ENCODE measurements around the gene PEX6.
"Not testable (repeated sequence)": the region's sequence is repeated elsewhere in the genome, so short reads cannot be mapped to it uniquely, and the experiment has no call there.

PEX6 gene

GRCh38 chr6:42959917-42960242, 19.1 kb downstream of the PEX6 start:
- no peaks in the 10 kb centered on the region for H3K79me1 ChIP-seq (replicated peaks; ENCODE audit: low read length, poor library complexity, severe bottlenecking)
- no peak overlapping the region for H3K18ac ChIP-seq (ENCODE audit: low read depth in 1 of 2, low read length in 2 of 2)
- H3K14ac ChIP-seq (ENCODE audit: low read length in 2 of 2): no peak overlapping the region
- no peak overlapping the region for H3K23ac ChIP-seq (ENCODE audit: low read length in 2 of 2)
- no peak overlapping the region for H2BK5ac ChIP-seq (ENCODE audit: low read depth, low read length, poor library complexity, severe bottlenecking)
- H3K4me2 ChIP-seq (ENCODE audit: low read length, poor library complexity, severe bottlenecking): peak overlapping the region; percentile 60
- no peak overlapping the region for H2BK12ac ChIP-seq (ENCODE audit: low read length in 2 of 2)
- H3K9me3 ChIP-seq (ENCODE audit: control insufficient read depth, low read length): no peaks in the 10 kb centered on the region
- no peaks in the 10 kb centered on the region for H3K27me3 ChIP-seq (ENCODE audit: control insufficient read depth in 1 of 2, insufficient read depth in 1 of 2, low read length in 2 of 2)
- no peak overlapping the region for H3K4ac ChIP-seq (ENCODE audit: low read depth in 1 of 2, low read length in 2 of 2)
- H2BK120ac ChIP-seq (ENCODE audit: low read depth, low read length): no peak overlapping the region
- no peak overlapping the region for H2AK5ac ChIP-seq (ENCODE audit: low read length, severe bottlenecking)
- H4K8ac ChIP-seq (ENCODE audit: low read length): no peak overlapping the region
- H4K91ac ChIP-seq (ENCODE audit: low read length): no peak overlapping the region
- peak overlapping the region; percentile 51 for H3K9ac ChIP-seq (ENCODE audit: low read length)
- H3K4me3 ChIP-seq (ENCODE audit: insufficient read depth in 1 of 2, low read depth in 1 of 2, low read length in 2 of 2): peak overlapping the region in 1 of 2 experiments; percentile 80
- no peak overlapping the region for H2BK15ac ChIP-seq (ENCODE audit: low read depth, poor library complexity, severe bottlenecking)
- H3K36me3 ChIP-seq (ENCODE audit: control insufficient read depth in 1 of 2, insufficient read depth in 2 of 2, low read depth in 1 of 2, low read length in 2 of 2): peaks cover 26% of the 10 kb centered on the region in 2 experiments
- no peak for DNase-seq
- WGBS: 54% methylated on average over 12 of the region's 13 CpGs
- peaks cover 13% of the 10 kb centered on the region for H3K4me1 ChIP-seq (ENCODE audit: control insufficient read depth, insufficient read depth, low read depth, low read length)
- no peak overlapping the region for H3K27ac ChIP-seq (ENCODE audit: low read length, poor library complexity, severe bottlenecking)
- no peak overlapping the region for H2AFZ ChIP-seq (ENCODE audit: low read depth, low read length)

- Histone ChIP-seq H3K27ac (ENCODE audit: low read length, poor library complexity, severe bottlenecking) (no peak overlapping the region), H3K36me3 (ENCODE audit: control insufficient read depth in 1 of 2, insufficient read depth in 2 of 2, low read depth in 1 of 2, low read length in 2 of 2) (peaks cover 11% of the 10 kb centered on the region in 2 experiments), H3K4me3 (ENCODE audit: insufficient read depth in 1 of 2, low read depth in 1 of 2, low read length in 2 of 2) (no peak overlapping the region), H2BK15ac (ENCODE audit: low read depth, poor library complexity, severe bottlenecking) (no peak overlapping the region), H2AK5ac (ENCODE audit: low read length, severe bottlenecking) (no peak overlapping the region), H3K14ac (ENCODE audit: low read length in 2 of 2) (no peak overlapping the region), H2BK5ac (ENCODE audit: low read depth, low read length, poor library complexity, severe bottlenecking) (no peak overlapping the region), H3K4ac (ENCODE audit: low read depth in 1 of 2, low read length in 2 of 2) (no peak overlapping the region), H3K23ac (ENCODE audit: low read length in 2 of 2) (no peak overlapping the region), H2AFZ (ENCODE audit: low read depth, low read length) (no peak overlapping the region), H3K18ac (ENCODE audit: low read depth in 1 of 2, low read length in 2 of 2) (no peak overlapping the region), H3K79me1 (replicated peaks; ENCODE audit: low read length, poor library complexity, severe bottlenecking) (no peaks in the 10 kb centered on the region), H4K91ac (ENCODE audit: low read length) (no peak overlapping the region), H3K27me3 (ENCODE audit: control insufficient read depth in 1 of 2, insufficient read depth in 1 of 2, low read length in 2 of 2) (no peaks in the 10 kb centered on the region), H3K4me2 (ENCODE audit: low read length, poor library complexity, severe bottlenecking) (no peak overlapping the region), H2BK12ac (ENCODE audit: low read length in 2 of 2) (no peak overlapping the region), H2BK120ac (ENCODE audit: low read depth, low read length) (no peak overlapping the region), H3K9ac (ENCODE audit: low read length) (no peak overlapping the region), H4K8ac (ENCODE audit: low read length) (no peak overlapping the region), H3K4me1 (ENCODE audit: control insufficient read depth, insufficient read depth, low read depth, low read length) (peaks cover 13% of the 10 kb centered on the region), H3K9me3 (ENCODE audit: control insufficient read depth, low read length) (no peaks in the 10 kb centered on the region)
- DNase-seq: no peak
- WGBS: 96% methylated on average over 5 of the region's 8 CpGs
Measured at GRCh38 chr6:42958125-42958524, 20.9 kb downstream of the PEX6 start.

GRCh38 chr6:42954405-42954804, 24.6 kb downstream of the PEX6 start:
- 96% methylated on average over 4 of the region's 4 CpGs for WGBS
- not testable (repeated sequence) for H3K14ac ChIP-seq (ENCODE audit: low read length in 2 of 2); H3K9ac ChIP-seq (ENCODE audit: low read length); H3K79me1 ChIP-seq (replicated peaks; ENCODE audit: low read length, poor library complexity, severe bottlenecking); H2BK12ac ChIP-seq (ENCODE audit: low read length in 2 of 2); H3K36me3 ChIP-seq (ENCODE audit: control insufficient read depth in 1 of 2, insufficient read depth in 2 of 2, low read depth in 1 of 2, low read length in 2 of 2); H3K23ac ChIP-seq (ENCODE audit: low read length in 2 of 2); H4K8ac ChIP-seq (ENCODE audit: low read length); H3K18ac ChIP-seq (ENCODE audit: low read depth in 1 of 2, low read length in 2 of 2); H2BK15ac ChIP-seq (ENCODE audit: low read depth, poor library complexity, severe bottlenecking); H3K9me3 ChIP-seq (ENCODE audit: control insufficient read depth, low read length); H3K4me2 ChIP-seq (ENCODE audit: low read length, poor library complexity, severe bottlenecking); H3K4me3 ChIP-seq (ENCODE audit: insufficient read depth in 1 of 2, low read depth in 1 of 2, low read length in 2 of 2); H3K27ac ChIP-seq (ENCODE audit: low read length, poor library complexity, severe bottlenecking); H4K91ac ChIP-seq (ENCODE audit: low read length); H3K4ac ChIP-seq (ENCODE audit: low read depth in 1 of 2, low read length in 2 of 2); H3K4me1 ChIP-seq (ENCODE audit: control insufficient read depth, insufficient read depth, low read depth, low read length); H2AFZ ChIP-seq (ENCODE audit: low read depth, low read length); H2BK120ac ChIP-seq (ENCODE audit: low read depth, low read length); DNase-seq; H2BK5ac ChIP-seq (ENCODE audit: low read depth, low read length, poor library complexity, severe bottlenecking); H2AK5ac ChIP-seq (ENCODE audit: low read length, severe bottlenecking); H3K27me3 ChIP-seq (ENCODE audit: control insufficient read depth in 1 of 2, insufficient read depth in 1 of 2, low read length in 2 of 2)

- no peak overlapping the region for H3K14ac ChIP-seq (ENCODE audit: low read length in 2 of 2)
- no peak overlapping the region for H3K9ac ChIP-seq (ENCODE audit: low read length)
- no peak overlapping the region for H3K27ac ChIP-seq (ENCODE audit: low read length, poor library complexity, severe bottlenecking)
- H3K4ac ChIP-seq (ENCODE audit: low read depth in 1 of 2, low read length in 2 of 2): no peak overlapping the region
- no peak overlapping the region for H3K18ac ChIP-seq (ENCODE audit: low read depth in 1 of 2, low read length in 2 of 2)
- no peak overlapping the region for H3K4me3 ChIP-seq (ENCODE audit: insufficient read depth in 1 of 2, low read depth in 1 of 2, low read length in 2 of 2)
- no peak overlapping the region for H2BK120ac ChIP-seq (ENCODE audit: low read depth, low read length)
- no peaks in the 10 kb centered on the region for H3K36me3 ChIP-seq (ENCODE audit: control insufficient read depth in 1 of 2, insufficient read depth in 2 of 2, low read depth in 1 of 2, low read length in 2 of 2)
- no peak overlapping the region for H2AK5ac ChIP-seq (ENCODE audit: low read length, severe bottlenecking)
- H2AFZ ChIP-seq (ENCODE audit: low read depth, low read length): no peak overlapping the region
- H3K9me3 ChIP-seq (ENCODE audit: control insufficient read depth, low read length): no peaks in the 10 kb centered on the region
- H3K23ac ChIP-seq (ENCODE audit: low read length in 2 of 2): no peak overlapping the region
- H3K4me1 ChIP-seq (ENCODE audit: control insufficient read depth, insufficient read depth, low read depth, low read length): no peaks in the 10 kb centered on the region
- H4K91ac ChIP-seq (ENCODE audit: low read length): no peak overlapping the region
- no peak overlapping the region for H3K4me2 ChIP-seq (ENCODE audit: low read length, poor library complexity, severe bottlenecking)
- no peak overlapping the region for H2BK15ac ChIP-seq (ENCODE audit: low read depth, poor library complexity, severe bottlenecking)
- no peaks in the 10 kb centered on the region for H3K79me1 ChIP-seq (replicated peaks; ENCODE audit: low read length, poor library complexity, severe bottlenecking)
- DNase-seq: no peak
- H2BK12ac ChIP-seq (ENCODE audit: low read length in 2 of 2): no peak overlapping the region
- 87% methylated on average over 2 of the region's 4 CpGs for WGBS
- no peak overlapping the region for H2BK5ac ChIP-seq (ENCODE audit: low read depth, low read length, poor library complexity, severe bottlenecking)
- no peak overlapping the region for H4K8ac ChIP-seq (ENCODE audit: low read length)
- no peaks in the 10 kb centered on the region for H3K27me3 ChIP-seq (ENCODE audit: control insufficient read depth in 1 of 2, insufficient read depth in 1 of 2, low read length in 2 of 2)
Measured at GRCh38 chr6:42952389-42952788, 26.6 kb downstream of the PEX6 start.
